Stimulated activated CD4-positive, alpha-beta T cell treated with anti-CD3 and anti-CD28 coated beads, Interleukin-1b, Interleukin-23, amount 100 ng/mL, for 4 hours (primary cell): ENCODE measurements around the gene RHOB.

Experiments
- DNase-seq, 2 donors: peaks; one replicate each; pipeline ENCODE4 v3.0.0-alpha.2; 2020; ENCODE audit warnings: low read depth in 2 of 2

Gene RHOB

DNA sequence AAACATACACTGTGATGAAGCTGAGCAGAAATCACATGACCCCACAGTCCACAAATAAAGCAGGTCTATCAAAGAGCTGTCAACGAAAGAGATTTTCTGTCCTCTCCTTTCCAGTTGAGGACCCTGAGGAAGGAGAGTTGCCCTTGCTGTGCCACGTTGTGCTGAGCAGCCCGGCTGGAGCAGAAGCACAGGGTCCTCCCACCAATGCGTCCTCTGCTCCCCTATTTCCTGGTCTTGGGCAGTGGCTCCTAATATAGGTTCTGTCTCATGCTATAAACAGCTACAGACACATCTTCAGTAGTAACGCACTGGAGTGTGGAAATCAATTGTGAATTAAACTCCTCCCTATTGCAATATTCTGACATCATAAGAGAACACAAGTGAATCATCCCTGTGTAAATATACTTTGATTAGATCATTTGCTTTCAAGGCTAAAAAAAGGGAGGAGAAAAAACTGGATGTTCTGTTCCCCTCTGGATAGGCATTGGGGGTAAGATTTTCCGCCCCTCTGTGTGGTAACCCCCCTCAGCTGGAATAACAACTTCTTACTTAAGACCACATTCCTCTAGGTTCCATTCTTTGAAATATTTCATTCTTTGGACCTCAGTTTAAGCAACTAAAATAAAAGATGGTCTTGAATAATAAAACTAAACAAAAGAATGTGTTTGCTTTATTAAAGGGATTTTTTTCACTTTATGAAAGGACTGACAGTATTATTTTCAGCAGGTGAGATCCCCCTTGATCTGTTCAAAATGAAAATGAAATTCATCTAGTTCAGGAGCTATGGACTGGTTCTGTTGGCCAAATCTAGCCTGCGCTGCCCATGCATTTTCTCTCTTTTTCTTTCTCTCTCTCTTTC lies 8.3 kb upstream of the RHOB start:
- DNase-seq = no peak

DNA sequence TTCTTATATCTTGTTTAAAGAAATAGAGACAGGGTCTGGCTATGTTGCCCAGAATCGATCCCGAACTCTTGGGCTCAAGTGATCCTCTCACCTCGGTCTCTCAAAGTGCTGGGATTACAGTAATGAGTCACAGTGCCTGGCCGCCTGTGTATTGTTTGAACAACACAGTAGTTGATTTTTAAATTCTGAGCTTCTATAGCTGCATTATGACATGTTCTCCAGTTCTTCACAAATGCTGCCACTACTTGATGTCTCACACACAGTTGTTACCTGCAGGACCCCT lies 7.7 kb upstream of the RHOB start:
- no peak for DNase-seq

DNA sequence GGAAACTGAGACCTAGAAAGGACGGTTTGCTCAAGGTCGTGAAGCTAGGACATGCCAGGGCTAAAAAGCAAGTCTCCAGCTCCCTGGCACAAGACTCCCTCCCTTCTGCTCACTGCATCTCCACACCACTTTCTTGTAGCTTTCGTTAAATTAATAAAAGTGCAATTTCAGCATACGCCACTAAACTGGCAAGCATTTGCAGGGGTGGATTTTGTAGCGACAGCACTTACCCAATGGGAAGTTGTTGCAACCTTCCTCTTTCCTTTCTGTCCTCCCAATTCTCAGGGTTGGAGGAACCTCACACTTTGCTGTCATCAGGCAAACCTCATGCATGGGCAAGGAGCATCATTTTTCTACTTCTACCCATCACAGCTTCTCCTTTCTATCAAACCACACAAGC lies 7.4 kb upstream of the RHOB start:
- DNase-seq = no peak

DNA sequence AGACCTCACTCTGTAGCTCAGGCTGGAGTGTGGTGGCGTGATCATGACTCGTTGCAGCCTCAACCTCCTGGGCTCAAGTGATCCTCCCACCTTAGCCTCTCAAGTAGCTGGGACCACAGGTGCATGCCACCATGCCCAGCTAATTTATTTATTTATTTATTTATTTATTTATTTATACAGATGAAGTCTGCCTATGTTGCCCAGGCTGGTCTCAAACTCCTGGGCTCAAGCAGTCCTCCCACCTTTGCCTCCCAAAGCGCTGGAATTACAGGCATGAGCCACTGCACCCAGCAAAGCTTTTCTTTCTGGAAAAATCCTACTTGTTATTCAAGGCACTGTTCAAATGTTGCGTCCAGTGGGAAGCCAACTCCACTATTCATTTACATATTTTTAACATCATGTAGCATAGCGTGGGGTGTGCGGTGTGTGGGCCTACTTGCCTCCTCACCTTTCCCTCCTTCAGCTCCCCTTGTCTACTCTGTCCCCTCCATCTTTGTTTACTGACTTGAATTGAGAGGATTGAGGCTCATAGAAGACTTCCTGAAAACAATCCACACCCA lies 6.8 kb upstream of the RHOB start:
- no peak for DNase-seq

DNA sequence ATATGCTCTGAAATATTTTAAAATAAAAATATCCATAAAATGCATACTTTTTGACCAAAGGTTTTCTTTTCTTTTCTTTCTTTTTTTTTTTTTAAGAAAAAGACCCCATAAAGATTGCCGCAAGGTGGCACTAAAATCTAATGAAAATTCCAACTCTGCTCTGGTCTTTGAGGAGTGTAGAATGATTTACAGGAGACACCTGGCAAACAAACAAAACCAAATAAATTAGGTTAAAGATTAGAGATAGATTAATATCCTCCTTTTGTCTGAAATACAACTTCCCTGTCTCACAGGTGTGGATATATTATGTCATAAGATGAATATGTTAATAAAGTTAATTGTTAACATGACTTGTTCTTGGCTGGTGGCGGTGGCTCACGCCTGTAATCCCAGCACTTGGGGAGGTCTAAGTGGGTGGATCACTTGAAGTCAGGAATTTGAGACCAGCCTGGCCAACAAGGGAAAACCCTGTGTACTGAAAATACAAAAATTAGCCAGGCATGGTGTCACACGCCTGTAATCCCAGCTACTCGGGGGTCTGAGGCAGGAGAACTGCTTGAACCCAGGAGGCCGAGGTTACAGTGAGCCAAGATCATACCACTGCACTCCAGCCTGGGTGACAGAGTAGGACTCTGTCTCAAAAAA lies 3.5 kb upstream of the RHOB start:
- peak in 1 of 2 donors; percentile 12 for DNase-seq

DNA sequence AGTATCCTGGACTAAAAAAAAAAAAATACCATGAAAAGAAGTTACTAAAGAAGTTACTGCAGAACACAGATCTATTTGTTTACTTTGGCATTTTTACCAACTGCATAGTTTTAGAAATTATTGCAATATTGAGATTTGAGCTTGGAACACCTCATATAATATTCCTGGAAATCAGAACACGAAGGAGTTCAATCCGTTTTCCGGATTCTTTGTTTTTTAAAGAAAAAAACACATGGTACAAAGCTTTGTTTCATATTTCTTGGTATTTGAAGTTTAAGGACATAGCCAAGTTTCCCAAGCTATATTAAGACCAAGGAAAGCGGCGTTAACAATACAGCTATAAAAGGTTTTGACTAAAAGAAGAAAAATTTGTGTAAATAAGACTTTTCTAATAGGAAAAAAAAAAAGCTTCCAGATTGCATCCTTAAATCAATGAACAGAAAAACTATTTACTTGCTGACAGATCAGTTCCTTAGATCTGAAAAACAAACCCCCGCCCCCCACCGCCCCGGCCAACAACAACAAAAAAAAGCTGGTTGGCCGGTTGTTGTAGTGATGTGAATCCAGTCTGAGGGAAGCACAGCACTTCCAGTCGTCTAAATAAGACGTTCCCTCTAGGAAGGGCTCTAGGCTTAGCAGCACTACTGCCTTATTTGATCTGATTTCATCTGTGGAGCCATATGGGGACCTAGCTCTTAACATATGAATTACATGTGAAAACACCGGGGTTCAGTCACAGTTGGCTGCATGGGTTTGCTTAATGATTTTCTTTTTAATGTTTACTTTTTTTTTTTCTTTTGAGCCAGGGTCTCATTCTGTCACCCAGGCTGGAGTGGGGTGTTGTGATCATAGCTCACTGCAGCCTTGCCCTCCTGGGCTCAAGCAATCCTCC lies 2.5 kb upstream of the RHOB start:
- DNase-seq = no peak

DNA sequence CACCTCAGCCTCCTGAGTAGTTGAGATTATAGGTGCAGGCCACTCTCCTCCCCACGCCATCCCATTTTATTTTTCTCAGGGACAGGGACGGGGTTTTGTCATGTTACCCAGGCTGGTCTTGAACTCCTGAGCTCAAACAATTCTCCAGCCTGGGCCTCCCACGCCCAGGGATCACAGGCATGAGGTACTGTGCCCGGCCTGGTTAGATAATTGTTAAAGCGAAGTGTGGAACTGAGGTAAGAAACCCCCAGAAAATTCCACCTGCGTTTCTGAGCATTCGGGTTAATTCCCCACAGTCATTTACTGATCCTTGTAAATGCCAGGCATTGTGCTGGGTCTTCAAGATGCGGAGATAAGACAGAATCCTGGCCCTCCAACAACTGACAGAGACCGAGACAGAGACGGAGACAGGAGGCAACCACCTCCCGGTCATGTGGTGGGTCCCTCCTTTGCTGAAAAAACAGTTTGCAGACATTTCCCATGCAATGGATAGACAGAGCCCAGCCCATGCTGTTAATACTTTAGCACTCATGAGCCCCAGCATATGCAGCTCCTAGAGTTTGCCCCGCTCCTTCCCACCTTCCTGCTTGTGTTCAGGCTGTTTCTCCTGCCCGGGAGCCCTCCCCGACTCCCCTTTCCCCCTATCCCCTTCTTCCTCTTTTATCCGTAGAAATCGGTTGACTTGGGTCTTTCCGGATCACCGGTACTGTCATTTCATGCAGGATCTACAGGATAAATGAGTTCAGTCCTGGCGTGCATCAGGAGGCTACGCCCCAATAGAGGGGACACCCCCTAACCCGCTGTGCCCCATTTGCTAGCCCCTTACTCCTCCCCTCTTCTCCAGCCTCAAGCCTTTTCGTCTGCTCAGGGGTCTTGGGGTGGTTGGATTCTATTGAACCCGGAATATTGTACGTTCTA lies 1.6 kb upstream of the RHOB start:
- no peak for DNase-seq

DNA sequence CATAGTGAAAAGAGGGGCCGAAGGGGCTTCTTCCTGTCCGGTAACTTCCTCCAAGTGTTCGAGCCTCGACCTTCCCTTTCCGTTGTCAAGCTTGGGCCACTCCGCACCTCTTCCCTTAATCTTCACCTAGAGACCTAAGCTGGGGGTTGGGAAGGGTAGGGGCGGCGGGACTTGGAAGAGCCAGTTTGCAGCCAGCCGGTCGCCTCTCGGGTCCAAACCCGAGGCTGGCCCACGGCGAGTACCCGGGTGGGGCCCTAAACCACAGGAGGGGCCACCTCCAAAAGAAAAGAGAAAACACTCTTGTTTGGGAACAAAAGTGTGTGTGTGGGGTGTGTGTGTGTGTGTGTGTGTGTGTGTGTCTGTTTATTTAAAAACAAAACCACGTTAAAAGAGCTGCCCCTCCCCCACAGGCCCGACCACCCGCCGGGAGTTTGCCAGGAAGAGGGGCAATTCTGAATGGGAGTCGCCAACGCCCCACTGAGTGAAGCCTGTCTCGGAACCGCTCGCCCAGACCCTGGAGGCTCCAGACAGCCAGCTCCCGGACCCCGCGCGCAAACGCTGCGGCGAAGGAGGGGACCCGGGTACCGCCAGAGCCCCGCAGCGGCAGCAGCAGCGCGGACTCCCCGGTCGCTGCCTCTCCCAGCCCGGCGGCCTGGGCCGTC lies 488 bp upstream of the RHOB start:
- no peak for DNase-seq

DNA sequence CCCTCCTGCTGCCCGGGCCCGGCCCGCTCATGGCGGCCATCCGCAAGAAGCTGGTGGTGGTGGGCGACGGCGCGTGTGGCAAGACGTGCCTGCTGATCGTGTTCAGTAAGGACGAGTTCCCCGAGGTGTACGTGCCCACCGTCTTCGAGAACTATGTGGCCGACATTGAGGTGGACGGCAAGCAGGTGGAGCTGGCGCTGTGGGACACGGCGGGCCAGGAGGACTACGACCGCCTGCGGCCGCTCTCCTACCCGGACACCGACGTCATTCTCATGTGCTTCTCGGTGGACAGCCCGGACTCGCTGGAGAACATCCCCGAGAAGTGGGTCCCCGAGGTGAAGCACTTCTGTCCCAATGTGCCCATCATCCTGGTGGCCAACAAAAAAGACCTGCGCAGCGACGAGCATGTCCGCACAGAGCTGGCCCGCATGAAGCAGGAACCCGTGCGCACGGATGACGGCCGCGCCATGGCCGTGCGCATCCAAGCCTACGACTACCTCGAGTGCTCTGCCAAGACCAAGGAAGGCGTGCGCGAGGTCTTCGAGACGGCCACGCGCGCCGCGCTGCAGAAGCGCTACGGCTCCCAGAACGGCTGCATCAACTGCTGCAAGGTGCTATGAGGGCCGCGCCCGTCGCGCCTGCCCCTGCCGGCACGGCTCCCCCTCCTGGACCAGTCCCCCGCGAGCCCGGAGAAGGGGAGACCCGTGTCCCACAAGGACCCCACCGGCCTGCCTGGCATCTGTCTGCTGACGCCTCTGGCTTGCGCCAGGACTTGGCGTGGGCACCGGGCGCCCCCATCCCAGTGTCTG lies 767 bp downstream of the RHOB start:
- DNase-seq = peak in 1 of 2 donors; percentile 1

DNA sequence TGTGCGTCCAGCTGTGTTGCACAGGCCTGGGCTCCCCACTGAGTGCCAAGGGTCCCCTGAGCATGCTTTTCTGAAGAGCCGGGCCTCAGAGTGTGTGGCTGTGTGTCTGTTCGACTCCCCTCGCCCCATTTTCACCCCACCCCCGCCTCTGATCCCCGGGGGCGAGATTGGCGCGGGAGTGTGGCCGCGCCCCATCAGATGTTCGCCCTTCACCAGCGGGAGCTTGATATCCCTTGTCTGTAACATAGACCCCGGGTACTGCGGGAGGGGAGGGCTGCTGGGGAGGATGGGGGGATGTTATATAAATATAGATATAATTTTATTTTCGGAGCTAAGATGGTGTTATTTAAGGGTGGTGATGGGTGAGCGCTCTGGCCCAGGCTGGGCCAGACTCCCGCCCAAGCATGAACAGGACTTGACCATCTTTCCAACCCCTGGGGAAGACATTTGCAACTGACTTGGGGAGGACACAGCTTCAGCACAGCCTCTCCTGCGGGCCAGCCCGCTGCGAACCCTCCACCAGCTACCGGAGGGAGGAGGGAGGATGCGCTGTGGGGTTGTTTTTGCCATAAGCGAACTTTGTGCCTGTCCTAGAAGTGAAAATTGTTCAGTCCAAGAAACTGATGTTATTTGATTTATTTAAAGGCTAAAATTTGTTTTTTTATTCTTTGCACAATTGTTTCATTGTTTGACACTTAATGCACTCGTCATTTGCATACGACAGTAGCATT lies 1.5 kb downstream of the RHOB start:
- no peak for DNase-seq

DNA sequence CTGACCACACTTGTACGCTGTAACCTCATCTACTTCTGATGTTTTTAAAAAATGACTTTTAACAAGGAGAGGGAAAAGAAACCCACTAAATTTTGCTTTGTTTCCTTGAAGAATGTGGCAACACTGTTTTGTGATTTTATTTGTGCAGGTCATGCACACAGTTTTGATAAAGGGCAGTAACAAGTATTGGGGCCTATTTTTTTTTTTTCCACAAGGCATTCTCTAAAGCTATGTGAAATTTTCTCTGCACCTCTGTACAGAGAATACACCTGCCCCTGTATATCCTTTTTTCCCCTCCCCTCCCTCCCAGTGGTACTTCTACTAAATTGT lies 2.1 kb downstream of the RHOB start:
- DNase-seq = no peak

DNA sequence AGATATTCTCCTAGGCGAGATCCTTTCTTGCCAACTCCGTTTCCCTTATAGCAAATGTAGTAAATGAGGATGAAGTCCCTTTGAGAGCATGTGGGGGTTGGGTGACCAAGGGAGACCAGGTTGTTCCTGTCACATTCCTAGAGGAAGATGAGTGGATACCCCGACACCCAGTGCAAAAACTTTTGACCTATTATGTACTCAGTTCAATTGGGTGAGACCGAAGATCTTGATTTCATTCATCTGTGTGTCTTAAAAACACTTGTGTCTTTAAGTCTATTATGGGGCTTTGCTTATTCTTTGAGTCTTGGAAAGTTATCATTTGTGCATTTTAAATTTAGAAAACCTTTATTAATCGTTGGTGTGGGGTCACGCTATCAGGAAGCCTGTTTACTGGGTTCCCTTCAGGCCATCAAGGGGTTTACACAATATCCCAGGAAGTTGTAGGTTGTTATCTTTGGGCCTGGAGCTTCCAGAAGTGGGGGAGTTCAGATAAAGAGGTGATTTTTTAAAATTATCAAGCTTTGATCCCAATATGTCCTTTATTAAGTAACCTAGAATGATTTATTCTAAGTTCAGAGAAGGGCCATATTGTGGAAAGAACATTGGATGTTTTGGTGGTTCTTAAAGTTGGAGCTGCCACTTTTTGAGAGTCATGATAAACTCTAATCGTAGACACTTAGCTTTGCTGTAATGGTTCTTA lies 2.8 kb downstream of the RHOB start:
- DNase-seq = no peak

DNA sequence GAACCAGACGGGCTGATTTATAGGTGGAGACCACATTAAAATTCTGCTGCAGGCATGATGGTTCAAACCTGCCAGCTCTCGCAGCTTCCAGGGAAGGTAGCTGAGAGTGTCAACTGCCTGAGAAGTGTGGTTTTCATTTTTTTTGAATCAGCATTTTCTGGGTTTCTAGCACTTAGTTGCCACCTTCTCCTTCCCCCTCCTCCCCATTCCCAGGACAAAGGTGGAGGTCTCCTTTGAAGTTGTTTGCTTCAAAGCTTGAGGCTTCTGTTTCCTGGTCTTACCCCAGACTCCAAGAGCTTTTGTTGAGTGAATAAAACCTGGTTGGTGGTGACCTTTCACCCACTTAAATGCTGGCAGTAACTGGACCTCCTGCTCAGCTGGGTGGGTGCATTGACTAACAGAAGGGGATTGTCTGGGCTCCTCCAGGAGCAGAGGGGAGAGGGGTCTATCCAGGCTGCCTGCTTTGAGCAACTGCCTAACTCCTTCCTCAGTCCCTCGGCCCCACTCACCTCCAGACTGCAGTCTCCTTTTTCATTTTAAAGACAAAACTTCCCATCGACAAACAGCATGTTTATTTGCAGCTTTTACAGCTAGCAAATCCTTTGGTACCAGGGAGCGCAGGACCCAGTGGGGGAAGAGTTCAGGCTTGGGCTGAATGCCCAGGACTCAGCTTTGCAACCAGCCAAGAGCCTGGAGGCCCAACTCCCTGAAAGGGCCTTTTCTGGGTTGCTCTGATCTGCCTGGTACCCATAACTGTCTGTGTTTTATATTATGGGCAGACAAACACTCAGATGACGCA lies 3.5 kb downstream of the RHOB start:
- no peak for DNase-seq

DNA sequence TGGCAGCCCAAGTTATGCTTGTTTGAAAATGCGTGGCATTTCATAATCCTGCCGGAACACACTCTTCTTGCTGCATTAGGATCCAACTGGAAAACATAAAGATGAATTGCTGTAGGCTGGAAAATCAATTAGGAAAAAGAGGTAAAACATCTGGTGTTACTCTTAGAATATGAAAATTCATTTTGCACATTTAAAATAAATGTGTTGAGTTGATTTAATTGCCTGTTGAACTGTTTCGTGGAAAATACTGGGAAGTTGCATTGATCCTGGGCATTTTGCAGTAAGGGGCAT lies 4.1 kb downstream of the RHOB start:
- DNase-seq = no peak

DNA sequence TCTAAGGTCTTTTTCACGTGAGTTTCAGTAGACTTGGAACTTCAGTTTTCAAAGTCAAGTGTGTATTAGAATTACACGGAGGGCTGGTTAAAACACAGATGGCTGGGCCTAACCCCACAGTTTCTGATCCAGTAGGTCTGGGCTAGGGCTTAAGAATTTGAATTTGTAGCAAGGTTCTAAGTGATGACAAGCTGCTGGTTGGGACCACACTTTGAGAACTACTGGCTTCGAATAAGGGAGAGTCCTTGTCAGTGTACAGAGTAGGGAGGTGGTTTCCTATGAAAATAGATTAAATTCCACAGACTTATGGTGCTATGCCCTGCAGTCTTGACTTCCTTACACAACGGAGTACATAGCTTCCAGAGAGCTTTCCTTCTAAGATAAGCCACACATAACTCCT lies 4.5 kb downstream of the RHOB start:
- DNase-seq = no peak

DNA sequence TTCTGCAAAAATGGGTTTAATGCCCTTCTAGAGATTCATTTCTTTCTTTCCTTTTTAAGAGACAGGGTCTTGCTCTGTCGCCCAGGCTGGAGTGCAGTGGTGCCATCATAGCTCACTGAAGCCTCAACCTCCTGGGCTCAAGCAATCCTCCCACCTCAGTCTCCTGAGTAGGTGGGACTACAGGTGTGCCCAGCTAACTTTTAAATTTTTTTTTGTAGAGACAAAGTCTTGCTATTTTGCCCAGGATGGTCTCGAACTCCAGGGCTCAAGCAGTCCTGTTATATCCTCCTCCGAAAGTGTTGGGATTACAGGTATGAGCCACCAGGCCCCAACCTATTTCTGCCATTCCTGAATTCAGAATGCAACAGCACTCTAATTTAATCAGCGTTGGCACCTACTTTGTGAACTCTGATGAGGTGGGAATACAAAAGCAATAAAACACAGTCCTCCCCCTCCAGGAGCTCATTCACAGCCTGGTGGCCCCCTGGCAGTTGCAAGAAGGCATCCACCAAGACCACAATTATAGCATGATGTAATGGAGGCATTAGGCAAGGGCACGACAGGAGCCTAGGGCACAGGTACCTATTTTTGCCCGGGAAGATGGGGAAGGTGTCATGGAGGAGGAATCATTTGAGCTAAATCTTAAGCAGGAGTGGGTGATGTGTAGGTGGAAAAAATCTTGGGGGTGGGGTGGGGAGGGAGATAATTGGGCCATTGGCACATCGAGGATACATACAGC lies 5.1 kb downstream of the RHOB start:
- no peak for DNase-seq

DNA sequence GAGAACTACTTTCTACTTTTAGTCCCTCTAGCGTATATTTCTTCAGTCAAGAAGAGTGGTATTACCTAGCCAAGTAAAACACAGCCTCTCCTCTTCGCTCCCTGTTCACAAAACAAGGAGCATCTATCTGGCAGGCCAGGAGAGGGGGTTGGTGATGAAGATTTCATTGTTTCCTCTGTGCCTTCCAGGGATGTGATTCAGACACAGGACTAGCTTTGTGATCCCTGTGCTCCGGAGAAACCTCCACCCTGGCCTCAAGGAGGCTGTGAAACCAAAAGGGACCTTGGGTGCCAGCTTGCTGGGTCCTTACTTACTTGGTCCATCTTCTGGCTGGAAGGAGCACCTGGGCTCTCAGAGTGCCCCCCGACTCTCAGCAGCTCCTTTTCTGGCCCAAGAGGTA lies 5.7 kb downstream of the RHOB start:
- no peak for DNase-seq
